HepG2 (cell line): Measurements from ENCODE around the gene ST3GAL2. TPM values are rescaled to one million over a fixed set of nuclear protein-coding genes. Genes with fewer than 3 reads are reported as not detected.
A peak's percentile ranks its signal among the peaks of the same experiment; 100 is the strongest.

ENCODE experiments used
- CAMTA2 ChIP-seq: sonication (generic); formaldehyde crosslinking; IDR thresholded peaks from 2 replicates; pipeline ENCODE4 v1.4.0; 2020; ENCODE audit warnings: mild to moderate bottlenecking, missing genetic modification reagents, borderline replicate concordance
- ETV5 ChIP-seq: IDR thresholded peaks from 2 replicates; pipeline ENCODE4 v1.6.1; 2018; ENCODE audit warnings: missing biosample characterization, missing genetic modification reagents, inconsistent platforms, borderline replicate concordance
- GZF1 ChIP-seq: sonication (generic); formaldehyde crosslinking; IDR thresholded peaks from 2 replicates; pipeline ENCODE4 v1.5.1; 2020; ENCODE audit warnings: mild to moderate bottlenecking, missing genetic modification reagents
- IKZF4 ChIP-seq: sonication (generic); formaldehyde crosslinking; IDR thresholded peaks from 2 replicates; pipeline ENCODE4 v1.5.1; 2020; ENCODE audit warnings: borderline replicate concordance, mild to moderate bottlenecking, low read depth, missing genetic modification reagents; ENCODE audit errors: not compliant biosample characterization
- NONO ChIP-seq, 2 experiments: fragments of 450-650 bp in 1 of 2; sonication (generic) in 1 of 2; formaldehyde crosslinking in 1 of 2; IDR thresholded peaks in 1 of 2; conservative IDR thresholded peaks in 1 of 2; 2 replicates each; pipeline versions ENCODE4 v1.6.1 to v1.8.0; 2017 to 2022; ENCODE audit warnings: mild to moderate bottlenecking in 1 of 2, missing genetic modification reagents in 1 of 2, moderate library complexity in 1 of 2
- POLR2A ChIP-seq, 2 experiments: IDR thresholded peaks; 2 replicates each; pipeline ENCODE4 v1.6.1; 2011; ENCODE audit warnings: low read depth in 2 of 2, low read length in 2 of 2, mild to moderate bottlenecking in 1 of 2, moderate library complexity in 1 of 2; ENCODE audit not compliant: insufficient read depth in 1 of 2
- REST ChIP-seq, 2 experiments: IDR thresholded peaks; 2 replicates each; pipeline ENCODE4 v1.6.1; 2011 to 2012; ENCODE audit warnings: low read length in 2 of 2, borderline replicate concordance in 1 of 2, low read depth in 1 of 2, mild to moderate bottlenecking in 1 of 2, moderate library complexity in 1 of 2
- SP2 ChIP-seq: sonication (generic); formaldehyde crosslinking; IDR thresholded peaks from 2 replicates; pipeline ENCODE4 v1.5.1; 2020; ENCODE audit warnings: mild to moderate bottlenecking, missing genetic modification reagents
- SPEN ChIP-seq: sonication (generic); formaldehyde crosslinking; IDR thresholded peaks from 2 replicates; pipeline ENCODE4 v1.5.1; 2020; ENCODE audit warnings: low read depth, mild to moderate bottlenecking, missing genetic modification reagents
- ZEB1 ChIP-seq: IDR thresholded peaks from 2 replicates; pipeline ENCODE4 v1.6.1; 2012; ENCODE audit warnings: mild to moderate bottlenecking, low read depth, inconsistent platforms; ENCODE audit not compliant: insufficient replicate concordance
- ZFP91 ChIP-seq: sonication (generic); formaldehyde crosslinking; IDR thresholded peaks from 2 replicates; pipeline ENCODE4 v1.9.0; 2022; ENCODE audit warnings: missing genetic modification reagents, mild to moderate bottlenecking, borderline replicate concordance
- ZNF274 ChIP-seq: sonication (generic); formaldehyde crosslinking; IDR thresholded peaks from 2 replicates; pipeline ENCODE4 v1.5.1; 2020; ENCODE audit warnings: mild to moderate bottlenecking, missing genetic modification reagents
- ZNF30 ChIP-seq: sonication (generic); formaldehyde crosslinking; IDR thresholded peaks from 2 replicates; pipeline ENCODE4 v1.5.0; 2020; ENCODE audit warnings: mild to moderate bottlenecking, missing genetic modification reagents
- ZNF343 ChIP-seq: sonication (generic); formaldehyde crosslinking; IDR thresholded peaks from 2 replicates; pipeline ENCODE4 v1.4.0; 2020; ENCODE audit warnings: mild to moderate bottlenecking, missing genetic modification reagents
- ZNF605 ChIP-seq: sonication (generic); formaldehyde crosslinking; IDR thresholded peaks from 2 replicates; pipeline ENCODE4 v1.8.0; 2022; ENCODE audit warnings: mild to moderate bottlenecking, missing genetic modification reagents
- ZNF776 ChIP-seq: sonication (generic); formaldehyde crosslinking; IDR thresholded peaks from 2 replicates; pipeline ENCODE4 v1.4.0; 2020; ENCODE audit warnings: mild to moderate bottlenecking, missing genetic modification reagents
- polyA plus RNA-seq, 8 experiments: library from polyadenylated mRNA; depleted of rRNA in 3 of 8; stranded (reverse) in 7 of 8; unstranded in 1 of 8; fragments of >200 nt; fragmentation: Illumina TruSeq in 4 of 8; extraction: Trizol in 4 of 8; gene quantifications; 2 replicates each; pipeline versions ENCODE4 v1.2.1 to v1.2.3, GENCODE V29; 2011 to 2016; ENCODE audit warnings: low read depth in 4 of 8, missing spikeins in 1 of 8, mixed read lengths in 1 of 8; ENCODE audit not compliant: insufficient read depth in 1 of 8
- total RNA-seq, 5 experiments: library from RNA; depleted of rRNA; stranded (reverse); fragments of >200 nt; fragmentation: Illumina TruSeq; extraction: Trizol; gene quantifications; 2 replicates each; pipeline ENCODE4 v1.2.3, GENCODE V29; 2016; ENCODE audit warnings: low read depth in 1 of 5
- TF ChIP-seq, protein P1 (sequence below): sonication (generic); formaldehyde crosslinking; IDR thresholded peaks from 2 replicates; pipeline ENCODE4 v1.4.0; 2020; ENCODE audit warnings: missing genetic modification reagents
- TF ChIP-seq, protein P2 (sequence below): sonication (generic); formaldehyde crosslinking; IDR thresholded peaks from 2 replicates; pipeline ENCODE4 v1.5.1; 2020; ENCODE audit warnings: missing genetic modification reagents, mild to moderate bottlenecking, borderline replicate concordance

The ST3GAL2 gene
- total and polyA plus RNA-seq, 2 of the 13 experiments (the other 11 are each of a cell fraction or from before 2014, with no cell fraction given), result 16.3 to 24.9 TPM

DNA sequence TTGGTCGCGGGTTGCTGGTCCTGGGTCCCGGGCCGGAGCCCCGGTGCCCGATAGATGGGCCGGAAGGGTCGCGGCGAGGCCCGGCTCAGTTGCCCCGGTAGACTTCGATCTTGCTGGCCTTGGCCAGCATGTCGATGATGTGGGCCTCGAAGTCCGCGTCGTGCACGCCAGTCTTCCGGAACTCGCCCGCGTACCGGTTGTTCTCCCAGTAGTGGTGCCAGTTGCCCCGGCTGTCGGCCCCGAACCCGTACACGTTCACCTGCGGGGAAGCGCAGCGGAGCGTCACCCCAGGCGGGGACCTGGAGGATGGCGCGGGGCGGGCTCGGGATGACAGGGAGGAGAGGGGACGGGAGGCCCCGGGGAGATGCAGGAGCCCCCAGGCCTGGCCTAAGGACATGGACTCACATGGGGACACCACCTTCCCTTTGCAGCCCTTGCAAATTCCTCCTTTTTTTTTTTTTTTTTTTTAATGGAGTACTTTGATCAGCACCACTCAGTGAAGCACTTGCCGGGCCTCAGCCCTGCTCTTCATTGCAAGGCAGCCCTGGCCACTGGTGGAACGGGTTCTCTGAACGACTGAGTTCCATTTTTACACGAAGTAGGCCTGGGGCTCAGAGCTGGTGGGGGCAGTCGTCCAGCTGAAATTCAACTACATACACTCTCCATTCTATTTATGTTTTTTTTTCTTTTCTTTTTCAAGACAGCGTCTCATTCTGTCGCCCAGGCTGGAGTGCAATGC lies 57.1 kb downstream of the ST3GAL2 start (continued):
- TF ChIP-seq, protein P1, sequence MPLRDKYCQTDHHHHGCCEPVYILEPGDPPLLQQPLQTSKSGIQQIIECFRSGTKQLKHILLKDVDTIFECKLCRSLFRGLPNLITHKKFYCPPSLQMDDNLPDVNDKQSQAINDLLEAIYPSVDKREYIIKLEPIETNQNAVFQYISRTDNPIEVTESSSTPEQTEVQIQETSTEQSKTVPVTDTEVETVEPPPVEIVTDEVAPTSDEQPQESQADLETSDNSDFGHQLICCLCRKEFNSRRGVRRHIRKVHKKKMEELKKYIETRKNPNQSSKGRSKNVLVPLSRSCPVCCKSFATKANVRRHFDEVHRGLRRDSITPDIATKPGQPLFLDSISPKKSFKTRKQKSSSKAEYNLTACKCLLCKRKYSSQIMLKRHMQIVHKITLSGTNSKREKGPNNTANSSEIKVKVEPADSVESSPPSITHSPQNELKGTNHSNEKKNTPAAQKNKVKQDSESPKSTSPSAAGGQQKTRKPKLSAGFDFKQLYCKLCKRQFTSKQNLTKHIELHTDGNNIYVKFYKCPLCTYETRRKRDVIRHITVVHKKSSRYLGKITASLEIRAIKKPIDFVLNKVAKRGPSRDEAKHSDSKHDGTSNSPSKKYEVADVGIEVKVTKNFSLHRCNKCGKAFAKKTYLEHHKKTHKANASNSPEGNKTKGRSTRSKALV (CRISPR knock-in tag), result no peak
- TF ChIP-seq, protein P2, sequence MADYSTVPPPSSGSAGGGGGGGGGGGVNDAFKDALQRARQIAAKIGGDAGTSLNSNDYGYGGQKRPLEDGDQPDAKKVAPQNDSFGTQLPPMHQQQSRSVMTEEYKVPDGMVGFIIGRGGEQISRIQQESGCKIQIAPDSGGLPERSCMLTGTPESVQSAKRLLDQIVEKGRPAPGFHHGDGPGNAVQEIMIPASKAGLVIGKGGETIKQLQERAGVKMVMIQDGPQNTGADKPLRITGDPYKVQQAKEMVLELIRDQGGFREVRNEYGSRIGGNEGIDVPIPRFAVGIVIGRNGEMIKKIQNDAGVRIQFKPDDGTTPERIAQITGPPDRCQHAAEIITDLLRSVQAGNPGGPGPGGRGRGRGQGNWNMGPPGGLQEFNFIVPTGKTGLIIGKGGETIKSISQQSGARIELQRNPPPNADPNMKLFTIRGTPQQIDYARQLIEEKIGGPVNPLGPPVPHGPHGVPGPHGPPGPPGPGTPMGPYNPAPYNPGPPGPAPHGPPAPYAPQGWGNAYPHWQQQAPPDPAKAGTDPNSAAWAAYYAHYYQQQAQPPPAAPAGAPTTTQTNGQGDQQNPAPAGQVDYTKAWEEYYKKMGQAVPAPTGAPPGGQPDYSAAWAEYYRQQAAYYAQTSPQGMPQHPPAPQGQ (CRISPR knock-in tag), result no peak
- no peak for TF ChIP-seq NONO (IDR thresholded peaks at IDR 0.05)
- 0 out of 2 replicates have a peak, but pooled peaks have one; percentile 10 for TF ChIP-seq NONO (CRISPR knock-in tag; conservative IDR thresholded peaks at IDR 0.05)
- peak; percentile 7; the same call in 1 of the 2 replicates for TF ChIP-seq ZNF343 (CRISPR knock-in tag)
- peak; percentile 30 to 85; a peak in 3 of 4 replicates for TF ChIP-seq POLR2A (IDR thresholded peaks at IDR 0.05; ENCODE audit: insufficient read depth in 1 of 2, low read depth in 2 of 2, low read length in 2 of 2)
- peak in 1 of 2 experiments; percentile 7; a peak in 1 of 4 replicates for TF ChIP-seq REST (IDR thresholded peaks at IDR 0.05; ENCODE audit: borderline replicate concordance in 1 of 2, low read depth in 1 of 2, low read length in 2 of 2)
- TF ChIP-seq ZEB1, result peak; percentile 22
- TF ChIP-seq ZFP91 (CRISPR knock-in tag), result peak; percentile 71; the same call in 1 of the 2 replicates
- TF ChIP-seq ZNF776 (CRISPR knock-in tag), result peak; percentile 57; the same call in 1 of the 2 replicates
- TF ChIP-seq ZNF30, result peak; percentile 93; the same call in 1 of the 2 replicates
- peak; percentile 9; the same call in 1 of the 2 replicates for TF ChIP-seq ZNF605 (CRISPR knock-in tag)
- TF ChIP-seq ETV5 (CRISPR knock-in tag), result peak; percentile 52; the same call in 1 of the 2 replicates
- peak; percentile 13; the same call in 1 of the 2 replicates for TF ChIP-seq SPEN (CRISPR knock-in tag)
- TF ChIP-seq GZF1 (CRISPR knock-in tag), result peak; percentile 72; the same call in 1 of the 2 replicates
- TF ChIP-seq CAMTA2 (CRISPR knock-in tag), result no peak; the same call in 1 of the 2 replicates
- peak; percentile 60 for TF ChIP-seq SP2 (CRISPR knock-in tag)
- peak; percentile 92 for TF ChIP-seq IKZF4 (CRISPR knock-in tag)
- peak; percentile 59 for TF ChIP-seq ZNF274 (CRISPR knock-in tag)
